MM.1S (cell line): ENCODE results near the gene CD300H.

Experiments
- DNase-seq: peaks from one replicate; pipeline ENCODE4 v3.0.0-alpha.2; 2015
- H2AFZ ChIP-seq: fragments of 300-600 bp; sonication (generic); 2 replicates; pipeline ENCODE4 v1.6.0; 2016; ENCODE audit warnings: antibody characterized with exemption, low read length
- H3F3A ChIP-seq: fragments of 300-600 bp; sonication (generic); 2 replicates; pipeline ENCODE4 v1.6.1; 2016; ENCODE audit warnings: mild to moderate bottlenecking, antibody characterized with exemption, low read length, moderate library complexity, mixed read lengths; ENCODE audit not compliant: insufficient read depth
- H3K27ac ChIP-seq: fragments of 300-600 bp; sonication (generic); 2 replicates; pipeline ENCODE4 v1.5.1; 2016; ENCODE audit warnings: mild to moderate bottlenecking, low read length
- H3K27me3 ChIP-seq: fragments of 300-600 bp; sonication (generic); replicated peaks from 2 replicates; pipeline ENCODE4 v1.6.0; 2016; ENCODE audit warnings: low read length; ENCODE audit not compliant: insufficient read depth
- H3K36me3 ChIP-seq: fragments of 300-600 bp; sonication (generic); replicated peaks from 2 replicates; pipeline ENCODE4 v1.6.1; 2016; ENCODE audit warnings: mild to moderate bottlenecking, low read length, mixed read lengths; ENCODE audit not compliant: insufficient read depth
- H3K4me1 ChIP-seq: fragments of 300-600 bp; sonication (generic); 2 replicates; pipeline ENCODE4 v1.6.1; 2016; ENCODE audit warnings: low read length, mixed read lengths
- H3K4me2 ChIP-seq: fragments of 300-600 bp; sonication (generic); 2 replicates; pipeline ENCODE4 v1.6.0; 2016; ENCODE audit warnings: low read depth, low read length
- H3K4me3 ChIP-seq: fragments of 300-600 bp; sonication (generic); 2 replicates; pipeline ENCODE4 v1.5.1; 2016; ENCODE audit warnings: low read length, mixed read lengths
- H3K79me2 ChIP-seq: fragments of 300-600 bp; sonication (generic); 2 replicates; pipeline ENCODE4 v1.6.1; 2016; ENCODE audit warnings: mixed run types, low read length, mixed read lengths
- H3K9ac ChIP-seq: fragments of 300-600 bp; sonication (generic); 2 replicates; pipeline ENCODE4 v1.6.1; 2016; ENCODE audit warnings: low read length, mixed read lengths
- H3K9me2 ChIP-seq: fragments of 300-600 bp; sonication (generic); replicated peaks from 2 replicates; pipeline ENCODE4 v1.6.1; 2016; ENCODE audit warnings: mild to moderate bottlenecking, low read length, mixed read lengths; ENCODE audit not compliant: insufficient read depth
- H3K9me3 ChIP-seq: fragments of 300-600 bp; sonication (generic); replicated peaks from 2 replicates; pipeline ENCODE4 v1.6.1; 2016; ENCODE audit warnings: mild to moderate bottlenecking, low read length, mixed read lengths; ENCODE audit not compliant: insufficient read depth
- H4K20me1 ChIP-seq: fragments of 300-600 bp; sonication (generic); 2 replicates; pipeline ENCODE4 v1.6.1; 2016; ENCODE audit warnings: mild to moderate bottlenecking, low read length, moderate library complexity, mixed read lengths; ENCODE audit not compliant: insufficient read depth
- EZH2 ChIP-seq: fragments of 300-600 bp; sonication (generic); optimal IDR thresholded peaks from 2 replicates; pipeline ENCODE3; 2017; ENCODE audit warnings: low read depth, mild to moderate bottlenecking, antibody characterized with exemption, low read length, mixed read lengths
- EZH2phosphoT487 ChIP-seq: fragments of 300-600 bp; sonication (generic); IDR thresholded peaks from 2 replicates; pipeline ENCODE4 v1.6.1; 2018; ENCODE audit warnings: antibody characterized with exemption, low read length
- TF ChIP-seq, protein P1 (sequence below): fragments of 300-600 bp; sonication (generic); IDR thresholded peaks from 2 replicates; pipeline ENCODE4 v1.5.1; 2016; ENCODE audit warnings: antibody characterized with exemption, low read length, mixed read lengths

CD300H gene

DNA sequence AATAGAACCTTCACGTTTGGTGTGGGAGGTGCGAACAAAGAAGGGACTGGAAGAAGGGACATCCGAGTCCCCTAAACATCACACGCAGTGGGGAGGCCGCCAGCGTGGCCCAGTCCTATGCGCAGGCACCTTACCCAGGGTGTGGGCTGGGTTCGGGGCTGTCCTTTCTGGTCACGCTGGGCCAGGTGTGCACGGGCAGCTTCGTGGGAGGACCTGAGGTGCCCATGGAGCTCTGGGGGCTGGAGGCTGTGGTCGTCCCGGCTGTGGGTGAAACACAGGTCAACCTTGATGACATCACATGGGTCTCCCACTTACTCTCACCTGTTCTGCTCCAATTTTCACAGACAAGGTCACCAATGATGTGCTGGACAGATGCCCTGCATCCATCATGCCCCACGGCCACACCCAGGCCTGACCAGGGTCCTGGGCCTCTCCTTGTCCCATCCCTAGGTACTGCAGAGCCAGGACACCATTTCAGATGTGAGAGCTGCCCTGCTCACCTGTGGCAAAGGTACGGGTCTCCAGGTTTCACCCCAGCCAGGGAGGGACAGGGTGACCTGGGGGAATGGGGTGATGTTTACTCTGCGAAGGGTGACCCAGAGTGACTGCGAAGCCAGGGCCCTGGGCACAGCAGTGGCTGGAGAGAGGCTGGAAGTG, 24.5 kb downstream of the CD300H start:
- no peak for TF ChIP-seq EZH2
- TF ChIP-seq, protein P1, sequence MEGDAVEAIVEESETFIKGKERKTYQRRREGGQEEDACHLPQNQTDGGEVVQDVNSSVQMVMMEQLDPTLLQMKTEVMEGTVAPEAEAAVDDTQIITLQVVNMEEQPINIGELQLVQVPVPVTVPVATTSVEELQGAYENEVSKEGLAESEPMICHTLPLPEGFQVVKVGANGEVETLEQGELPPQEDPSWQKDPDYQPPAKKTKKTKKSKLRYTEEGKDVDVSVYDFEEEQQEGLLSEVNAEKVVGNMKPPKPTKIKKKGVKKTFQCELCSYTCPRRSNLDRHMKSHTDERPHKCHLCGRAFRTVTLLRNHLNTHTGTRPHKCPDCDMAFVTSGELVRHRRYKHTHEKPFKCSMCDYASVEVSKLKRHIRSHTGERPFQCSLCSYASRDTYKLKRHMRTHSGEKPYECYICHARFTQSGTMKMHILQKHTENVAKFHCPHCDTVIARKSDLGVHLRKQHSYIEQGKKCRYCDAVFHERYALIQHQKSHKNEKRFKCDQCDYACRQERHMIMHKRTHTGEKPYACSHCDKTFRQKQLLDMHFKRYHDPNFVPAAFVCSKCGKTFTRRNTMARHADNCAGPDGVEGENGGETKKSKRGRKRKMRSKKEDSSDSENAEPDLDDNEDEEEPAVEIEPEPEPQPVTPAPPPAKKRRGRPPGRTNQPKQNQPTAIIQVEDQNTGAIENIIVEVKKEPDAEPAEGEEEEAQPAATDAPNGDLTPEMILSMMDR = no peak
- no peak for TF ChIP-seq EZH2phosphoT487
- no peaks in the 10 kb centered on the region for H3K79me2 ChIP-seq
- H3K4me3 ChIP-seq = no peak overlapping the region
- DNase-seq = no peak
- no peak overlapping the region for H3K27ac ChIP-seq
- H3K4me2 ChIP-seq = no peak overlapping the region
- H2AFZ ChIP-seq = no peak overlapping the region
- no peak overlapping the region for H3K9ac ChIP-seq
- H4K20me1 ChIP-seq = no peaks in the 10 kb centered on the region
- H3K9me3 ChIP-seq = no peaks in the 10 kb centered on the region
- no peaks in the 10 kb centered on the region for H3K36me3 ChIP-seq
- H3F3A ChIP-seq = no peaks in the 10 kb centered on the region
- peaks cover 84% of the 10 kb centered on the region for H3K27me3 ChIP-seq
- H3K9me2 ChIP-seq = no peaks in the 10 kb centered on the region
- no peaks in the 10 kb centered on the region for H3K4me1 ChIP-seq

DNA sequence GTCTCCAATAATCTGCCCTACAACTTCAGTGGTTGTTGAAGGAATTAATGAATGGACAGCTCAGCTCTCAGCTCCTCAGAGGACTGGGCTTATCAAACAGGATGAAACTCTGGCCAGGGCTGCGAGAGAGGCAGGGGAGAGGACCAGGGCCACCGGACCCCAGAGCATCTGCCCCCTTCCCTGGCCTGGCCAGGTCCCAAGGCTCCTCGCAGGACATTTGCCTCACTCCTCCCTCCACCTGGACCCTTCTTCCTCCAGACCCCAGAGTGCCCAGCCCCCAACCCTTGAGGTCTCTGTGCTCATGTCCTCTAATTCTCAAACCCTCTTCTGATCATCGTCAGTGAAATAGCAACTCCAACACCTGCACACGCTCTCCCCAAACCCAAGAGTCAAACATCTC, 25.1 kb downstream of the CD300H start:
- H3K9me3 ChIP-seq = no peaks in the 10 kb centered on the region
- TF ChIP-seq EZH2 (no peak), EZH2phosphoT487 (no peak)
- TF ChIP-seq, protein P1 = no peak
- no peaks in the 10 kb centered on the region for H3K9me2 ChIP-seq
- H3K4me3 ChIP-seq = no peak overlapping the region
- no peak overlapping the region for H2AFZ ChIP-seq
- no peak overlapping the region for H3K4me2 ChIP-seq
- H3K27me3 ChIP-seq = peaks cover 91% of the 10 kb centered on the region
- no peak overlapping the region for H3K9ac ChIP-seq
- no peaks in the 10 kb centered on the region for H4K20me1 ChIP-seq
- no peaks in the 10 kb centered on the region for H3K79me2 ChIP-seq
- no peaks in the 10 kb centered on the region for H3F3A ChIP-seq
- no peaks in the 10 kb centered on the region for H3K36me3 ChIP-seq
- H3K27ac ChIP-seq = no peak overlapping the region
- H3K4me1 ChIP-seq = no peaks in the 10 kb centered on the region
- DNase-seq = no peak

DNA sequence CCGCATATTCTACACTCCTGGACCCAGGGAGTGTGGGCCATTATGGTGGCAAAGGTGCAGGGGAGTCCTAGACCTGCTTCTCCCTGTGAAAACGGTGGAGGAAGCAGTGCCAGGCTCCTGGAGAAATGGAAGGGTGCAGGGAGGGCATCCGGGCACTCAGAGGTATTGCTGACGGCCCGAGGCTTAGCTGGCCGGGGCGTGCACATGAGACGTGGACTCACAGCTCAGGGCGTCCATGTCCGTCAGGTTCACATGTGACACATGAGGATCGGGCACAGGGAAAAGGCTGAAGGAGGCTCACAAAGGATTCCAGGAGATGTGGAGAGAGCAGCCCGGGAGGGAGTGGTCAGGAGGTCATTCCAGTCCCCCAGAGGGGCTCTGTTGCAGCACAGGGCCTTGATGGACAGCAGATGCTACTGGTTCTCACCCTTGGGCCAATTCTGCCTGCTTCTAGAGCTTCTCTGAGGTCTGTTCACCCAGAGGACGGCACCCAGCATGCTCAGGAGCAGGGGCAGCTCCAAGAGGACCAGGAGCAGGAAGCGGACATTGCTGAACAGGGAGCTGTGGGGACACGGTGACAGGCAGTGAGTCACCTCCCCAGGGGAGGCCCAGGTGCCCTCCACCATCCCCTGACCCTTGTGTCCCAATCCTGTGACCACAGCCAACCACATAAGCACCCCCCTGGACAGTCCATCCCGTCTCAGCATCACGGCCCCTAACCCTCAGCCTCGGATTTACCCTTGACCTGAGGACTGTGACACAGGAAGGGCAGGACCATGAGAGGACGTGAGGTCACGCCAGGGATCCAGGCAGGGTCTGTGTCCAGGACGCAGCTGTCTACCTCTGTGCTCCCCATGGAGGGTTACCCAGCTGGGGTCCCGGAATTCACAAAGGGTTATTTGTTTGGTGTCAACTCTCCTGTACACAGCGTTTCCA, 25.9 kb downstream of the CD300H start:
- H3K9me3 ChIP-seq = no peaks in the 10 kb centered on the region
- H3K9ac ChIP-seq = no peak overlapping the region
- DNase-seq = no peak
- H3K9me2 ChIP-seq = no peaks in the 10 kb centered on the region
- H3K4me3 ChIP-seq = no peak overlapping the region
- peaks cover 98% of the 10 kb centered on the region for H3K27me3 ChIP-seq
- TF ChIP-seq EZH2 (no peak), EZH2phosphoT487 (no peak)
- TF ChIP-seq, protein P1 = no peak
- no peaks in the 10 kb centered on the region for H3K4me1 ChIP-seq
- H4K20me1 ChIP-seq = no peaks in the 10 kb centered on the region
- no peaks in the 10 kb centered on the region for H3K79me2 ChIP-seq
- no peak overlapping the region for H3K27ac ChIP-seq
- no peaks in the 10 kb centered on the region for H3F3A ChIP-seq
- no peaks in the 10 kb centered on the region for H3K36me3 ChIP-seq
- no peak overlapping the region for H3K4me2 ChIP-seq
- H2AFZ ChIP-seq = no peak overlapping the region
